ENCODE data around the gene CDC20. TPM values are rescaled to one million over a fixed set of nuclear protein-coding genes. Genes with fewer than 3 reads are reported as not detected.

The CDC20 gene
- total and polyA plus RNA-seq, 2 experiments from 2014 or later = 207 to 252 TPM

GRCh38 chr1:43379476-43379875 lies 20.7 kb downstream of the CDC20 start:
- Histone ChIP-seq H3K4me1 (ENCODE audit: insufficient read depth) (no peaks in the 10 kb centered on the region), H3K27me3 (ENCODE audit: insufficient read depth) (no peaks in the 10 kb centered on the region), H3K4me2 (no peak overlapping the region), H2AFZ (no peak overlapping the region), H3K9me2 (ENCODE audit: insufficient read depth) (no peaks in the 10 kb centered on the region), H3K36me3 (ENCODE audit: insufficient read depth) (no peaks in the 10 kb centered on the region), H3K79me2 (replicated peaks; ENCODE audit: insufficient read depth) (no peaks in the 10 kb centered on the region), H3K4me3 (no peak overlapping the region), H4K20me1 (replicated peaks; ENCODE audit: insufficient read depth) (0 out of 2 replicates have a peak, but pooled peaks cover 3% of the 10 kb centered on the region), H3K27ac (ENCODE audit: low read depth) (no peak overlapping the region), H3F3A (replicated peaks; ENCODE audit: low read depth) (no peaks in the 10 kb centered on the region)
- Mint-ChIP-seq H3K9me3 (no peaks in the 10 kb centered on the region), H3K4me3 (no peak overlapping the region), H3K36me3 (ENCODE audit: low read depth) (peaks cover 13% of the 10 kb centered on the region), H3K27me3 (ENCODE audit: insufficient read depth, low read depth, poor library complexity) (peaks cover 5% of the 10 kb centered on the region), H3K4me1 (peaks cover 3% of the 10 kb centered on the region), H3K27ac (no peak overlapping the region)
- ATAC-seq = no peak
- TF ChIP-seq JUNB (IDR thresholded peaks at IDR 0.05; ENCODE audit: unreplicated experiment) = no peak
- no peak for TF ChIP-seq CREB1 (CRISPR knock-in tag; IDR thresholded peaks at IDR 0.05; ENCODE audit: low read depth)
- no peak for TF ChIP-seq EZH2 (IDR thresholded peaks at IDR 0.05; ENCODE audit: low read depth, unreplicated experiment)
- no peak for TF ChIP-seq ZNF114 (CRISPR knock-in tag; IDR thresholded peaks at IDR 0.05)
- TF ChIP-seq, protein P1, sequence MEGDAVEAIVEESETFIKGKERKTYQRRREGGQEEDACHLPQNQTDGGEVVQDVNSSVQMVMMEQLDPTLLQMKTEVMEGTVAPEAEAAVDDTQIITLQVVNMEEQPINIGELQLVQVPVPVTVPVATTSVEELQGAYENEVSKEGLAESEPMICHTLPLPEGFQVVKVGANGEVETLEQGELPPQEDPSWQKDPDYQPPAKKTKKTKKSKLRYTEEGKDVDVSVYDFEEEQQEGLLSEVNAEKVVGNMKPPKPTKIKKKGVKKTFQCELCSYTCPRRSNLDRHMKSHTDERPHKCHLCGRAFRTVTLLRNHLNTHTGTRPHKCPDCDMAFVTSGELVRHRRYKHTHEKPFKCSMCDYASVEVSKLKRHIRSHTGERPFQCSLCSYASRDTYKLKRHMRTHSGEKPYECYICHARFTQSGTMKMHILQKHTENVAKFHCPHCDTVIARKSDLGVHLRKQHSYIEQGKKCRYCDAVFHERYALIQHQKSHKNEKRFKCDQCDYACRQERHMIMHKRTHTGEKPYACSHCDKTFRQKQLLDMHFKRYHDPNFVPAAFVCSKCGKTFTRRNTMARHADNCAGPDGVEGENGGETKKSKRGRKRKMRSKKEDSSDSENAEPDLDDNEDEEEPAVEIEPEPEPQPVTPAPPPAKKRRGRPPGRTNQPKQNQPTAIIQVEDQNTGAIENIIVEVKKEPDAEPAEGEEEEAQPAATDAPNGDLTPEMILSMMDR (conservative IDR thresholded peaks at IDR 0.05; ENCODE audit: low read depth in 2 of 2) = no peak
- TF ChIP-seq, protein P2, sequence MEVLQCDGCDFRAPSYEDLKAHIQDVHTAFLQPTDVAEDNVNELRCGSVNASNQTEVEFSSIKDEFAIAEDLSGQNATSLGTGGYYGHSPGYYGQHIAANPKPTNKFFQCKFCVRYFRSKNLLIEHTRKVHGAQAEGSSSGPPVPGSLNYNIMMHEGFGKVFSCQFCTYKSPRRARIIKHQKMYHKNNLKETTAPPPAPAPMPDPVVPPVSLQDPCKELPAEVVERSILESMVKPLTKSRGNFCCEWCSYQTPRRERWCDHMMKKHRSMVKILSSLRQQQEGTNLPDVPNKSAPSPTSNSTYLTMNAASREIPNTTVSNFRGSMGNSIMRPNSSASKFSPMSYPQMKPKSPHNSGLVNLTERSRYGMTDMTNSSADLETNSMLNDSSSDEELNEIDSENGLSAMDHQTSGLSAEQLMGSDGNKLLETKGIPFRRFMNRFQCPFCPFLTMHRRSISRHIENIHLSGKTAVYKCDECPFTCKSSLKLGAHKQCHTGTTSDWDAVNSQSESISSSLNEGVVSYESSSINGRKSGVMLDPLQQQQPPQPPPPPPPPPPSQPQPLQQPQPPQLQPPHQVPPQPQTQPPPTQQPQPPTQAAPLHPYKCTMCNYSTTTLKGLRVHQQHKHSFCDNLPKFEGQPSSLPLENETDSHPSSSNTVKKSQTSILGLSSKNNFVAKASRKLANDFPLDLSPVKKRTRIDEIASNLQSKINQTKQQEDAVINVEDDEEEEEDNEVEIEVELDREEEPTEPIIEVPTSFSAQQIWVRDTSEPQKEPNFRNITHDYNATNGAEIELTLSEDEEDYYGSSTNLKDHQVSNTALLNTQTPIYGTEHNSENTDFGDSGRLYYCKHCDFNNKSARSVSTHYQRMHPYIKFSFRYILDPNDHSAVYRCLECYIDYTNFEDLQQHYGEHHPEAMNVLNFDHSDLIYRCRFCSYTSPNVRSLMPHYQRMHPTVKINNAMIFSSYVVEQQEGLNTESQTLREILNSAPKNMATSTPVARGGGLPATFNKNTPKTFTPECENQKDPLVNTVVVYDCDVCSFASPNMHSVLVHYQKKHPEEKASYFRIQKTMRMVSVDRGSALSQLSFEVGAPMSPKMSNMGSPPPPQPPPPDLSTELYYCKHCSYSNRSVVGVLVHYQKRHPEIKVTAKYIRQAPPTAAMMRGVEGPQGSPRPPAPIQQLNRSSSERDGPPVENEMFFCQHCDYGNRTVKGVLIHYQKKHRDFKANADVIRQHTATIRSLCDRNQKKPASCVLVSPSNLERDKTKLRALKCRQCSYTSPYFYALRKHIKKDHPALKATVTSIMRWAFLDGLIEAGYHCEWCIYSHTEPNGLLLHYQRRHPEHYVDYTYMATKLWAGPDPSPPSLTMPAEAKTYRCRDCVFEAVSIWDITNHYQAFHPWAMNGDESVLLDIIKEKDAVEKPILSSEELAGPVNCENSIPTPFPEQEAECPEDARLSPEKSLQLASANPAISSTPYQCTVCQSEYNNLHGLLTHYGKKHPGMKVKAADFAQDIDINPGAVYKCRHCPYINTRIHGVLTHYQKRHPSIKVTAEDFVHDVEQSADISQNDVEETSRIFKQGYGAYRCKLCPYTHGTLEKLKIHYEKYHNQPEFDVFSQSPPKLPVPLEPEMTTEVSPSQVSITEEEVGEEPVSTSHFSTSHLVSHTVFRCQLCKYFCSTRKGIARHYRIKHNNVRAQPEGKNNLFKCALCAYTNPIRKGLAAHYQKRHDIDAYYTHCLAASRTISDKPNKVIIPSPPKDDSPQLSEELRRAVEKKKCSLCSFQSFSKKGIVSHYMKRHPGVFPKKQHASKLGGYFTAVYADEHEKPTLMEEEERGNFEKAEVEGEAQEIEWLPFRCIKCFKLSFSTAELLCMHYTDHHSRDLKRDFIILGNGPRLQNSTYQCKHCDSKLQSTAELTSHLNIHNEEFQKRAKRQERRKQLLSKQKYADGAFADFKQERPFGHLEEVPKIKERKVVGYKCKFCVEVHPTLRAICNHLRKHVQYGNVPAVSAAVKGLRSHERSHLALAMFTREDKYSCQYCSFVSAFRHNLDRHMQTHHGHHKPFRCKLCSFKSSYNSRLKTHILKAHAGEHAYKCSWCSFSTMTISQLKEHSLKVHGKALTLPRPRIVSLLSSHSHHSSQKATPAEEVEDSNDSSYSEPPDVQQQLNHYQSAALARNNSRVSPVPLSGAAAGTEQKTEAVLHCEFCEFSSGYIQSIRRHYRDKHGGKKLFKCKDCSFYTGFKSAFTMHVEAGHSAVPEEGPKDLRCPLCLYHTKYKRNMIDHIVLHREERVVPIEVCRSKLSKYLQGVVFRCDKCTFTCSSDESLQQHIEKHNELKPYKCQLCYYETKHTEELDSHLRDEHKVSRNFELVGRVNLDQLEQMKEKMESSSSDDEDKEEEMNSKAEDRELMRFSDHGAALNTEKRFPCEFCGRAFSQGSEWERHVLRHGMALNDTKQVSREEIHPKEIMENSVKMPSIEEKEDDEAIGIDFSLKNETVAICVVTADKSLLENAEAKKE (CRISPR knock-in tag; IDR thresholded peaks at IDR 0.05) = no peak
- no peak for TF ChIP-seq NANOG (IDR thresholded peaks at IDR 0.05; ENCODE audit: borderline replicate concordance)
- no peak for TF ChIP-seq ZNF331 (CRISPR knock-in tag; IDR thresholded peaks at IDR 0.05; ENCODE audit: low read depth)
- no peak for DNase-seq (ENCODE audit: low spot score)

Data from GM23338 (cell line).